H1 (cell line): Measurements from ENCODE around the gene SLC9A5. TPM values are rescaled to one million over a fixed set of nuclear protein-coding genes. Genes with fewer than 3 reads are reported as not detected.

Source experiments
- CTCF ChIA-PET: fragments of 300-600 bp; sonication (Branson Sonifier 250); formaldehyde crosslinking; loops from one replicate; lab custom pipeline; 2021; ENCODE audit not compliant: partially characterized antibody; lab: Charles Lee
- POLR2A ChIA-PET: fragments of 300-600 bp; sonication (Branson Sonifier 250); formaldehyde crosslinking; loops from one replicate; lab custom pipeline; 2021; ENCODE audit warnings: inconsistent platforms; ENCODE audit not compliant: partially characterized antibody; lab: Charles Lee
- DNase-seq, 2 experiments: peaks; one replicate each; pipeline versions ENCODE4 v3.0.0 to v3.0.0-alpha.2; 2010 to 2022; ENCODE audit warnings: low spot score in 2 of 2, low read depth in 1 of 2, mixed read lengths in 1 of 2
- FAIRE-seq: peaks from 2 replicates; lab custom pipeline; 2011; peaks lifted over from hg19 to GRCh38; lab: Jason Lieb, UNC
- H2AFZ ChIP-seq: 2 replicates; pipeline ENCODE4 v1.8.1; 2012; ENCODE audit warnings: low read length, inconsistent platforms
- H2AK5ac ChIP-seq: 2 replicates; pipeline ENCODE4 v1.6.1; 2013; ENCODE audit warnings: low read depth, low read length
- H2BK120ac ChIP-seq: replicated peaks from 2 replicates; pipeline ENCODE3; 2013; ENCODE audit warnings: low read depth, low read length, inconsistent platforms
- H2BK12ac ChIP-seq: 2 replicates; pipeline ENCODE4 v1.6.1; 2013; ENCODE audit warnings: low read depth, low read length
- H2BK15ac ChIP-seq: 2 replicates; pipeline ENCODE4 v1.6.1; 2013; ENCODE audit warnings: low read length
- H2BK20ac ChIP-seq: 2 replicates; pipeline ENCODE4 v1.6.1; 2013; ENCODE audit warnings: low read length
- H2BK5ac ChIP-seq: 2 replicates; pipeline ENCODE4 v1.6.1; 2013; ENCODE audit warnings: low read depth, low read length
- H3K14ac ChIP-seq: 2 replicates; pipeline ENCODE4 v1.6.1; 2013; ENCODE audit warnings: inconsistent platforms; ENCODE audit not compliant: insufficient read length
- H3K18ac ChIP-seq: 2 replicates; pipeline ENCODE4 v1.6.1; 2013; ENCODE audit warnings: low read length; ENCODE audit errors: extremely low read depth
- H3K23ac ChIP-seq: 2 replicates; pipeline ENCODE4 v1.6.1; 2013; ENCODE audit warnings: inconsistent platforms; ENCODE audit not compliant: insufficient read length
- H3K23me2 ChIP-seq: 2 replicates; pipeline ENCODE4 v1.6.1; 2013; ENCODE audit warnings: low read depth, low read length
- H3K27ac ChIP-seq: 2 replicates; pipeline ENCODE4 v1.6.1; 2011; ENCODE audit warnings: low read depth, low read length, inconsistent platforms
- H3K27me3 ChIP-seq, 4 experiments: replicated peaks in 1 of 4; 1 replicate in 1 of 4; 2 replicates in 3 of 4; pipeline versions ENCODE4 v1.6.1 to v1.8.1; 2011 to 2013; ENCODE audit warnings: low read length in 3 of 4, mild to moderate bottlenecking in 3 of 4, inconsistent platforms in 2 of 4, mixed read lengths in 2 of 4, moderate library complexity in 1 of 4; ENCODE audit not compliant: control insufficient read depth in 3 of 4, insufficient read depth in 3 of 4; ENCODE audit errors: extremely low read depth in 1 of 4
- H3K36me3 ChIP-seq, 4 experiments: 2 replicates each; pipeline versions ENCODE4 v1.6.1 to v1.8.1; 2011 to 2013; ENCODE audit warnings: mild to moderate bottlenecking in 4 of 4, low read length in 3 of 4, moderate library complexity in 2 of 4, control low read depth in 1 of 4, inconsistent platforms in 1 of 4; ENCODE audit not compliant: insufficient read depth in 4 of 4, control insufficient read depth in 2 of 4
- H3K4ac ChIP-seq: replicated peaks from 2 replicates; pipeline ENCODE3; 2013; ENCODE audit warnings: low read length, low read depth, mixed read lengths, inconsistent platforms; ENCODE audit not compliant: insufficient read length
- H3K4me1 ChIP-seq, 4 experiments: replicated peaks in 1 of 4; 1 replicate in 1 of 4; 2 replicates in 3 of 4; pipeline versions ENCODE4 v1.6.1 to v1.8.1; 2011 to 2013; ENCODE audit warnings: low read length in 3 of 4, inconsistent platforms in 2 of 4, mixed read lengths in 1 of 4; ENCODE audit not compliant: insufficient read depth in 4 of 4, control insufficient read depth in 3 of 4
- H3K4me2 ChIP-seq, 2 experiments: 2 replicates each; pipeline versions ENCODE4 v1.6.1 to v1.8.1; 2011 to 2013; ENCODE audit warnings: low read depth in 2 of 2, low read length in 2 of 2, control low read depth in 1 of 2, inconsistent platforms in 1 of 2, mild to moderate bottlenecking in 1 of 2; ENCODE audit not compliant: insufficient read depth in 1 of 2
- H3K4me3 ChIP-seq, 4 experiments: fragments of 200-600, 300-600 bp in 1 of 4; sonication (generic), shearing (Covaris generic), sonication (Bioruptor Twin) in 1 of 4; 2 replicates each; pipeline versions ENCODE4 v1.5.1 to v1.8.1; 2011 to 2016; ENCODE audit warnings: low read length in 4 of 4, low read depth in 3 of 4, control low read depth in 2 of 4, inconsistent platforms in 2 of 4, mild to moderate bottlenecking in 2 of 4, mixed read lengths in 1 of 4, moderate library complexity in 1 of 4; ENCODE audit not compliant: insufficient read depth in 2 of 4; ENCODE audit errors: extremely low read depth in 1 of 4
- H3K56ac ChIP-seq: replicated peaks from 2 replicates; pipeline ENCODE3; 2013; ENCODE audit warnings: low read depth, mild to moderate bottlenecking, mixed read lengths, low read length, inconsistent platforms; ENCODE audit not compliant: insufficient read length
- H3K79me1 ChIP-seq: 2 replicates; pipeline ENCODE4 v1.6.1; 2013; ENCODE audit warnings: low read depth, low read length, control low read depth
- H3K79me2 ChIP-seq, 2 experiments: 2 replicates each; pipeline versions ENCODE4 v1.6.1 to v1.8.1; 2012 to 2013; ENCODE audit warnings: low read length in 2 of 2, mild to moderate bottlenecking in 2 of 2, inconsistent platforms in 1 of 2; ENCODE audit not compliant: insufficient read depth in 2 of 2, control insufficient read depth in 1 of 2
- H3K9ac ChIP-seq, 4 experiments: replicated peaks in 1 of 4; 1 replicate in 1 of 4; 2 replicates in 3 of 4; pipeline versions ENCODE4 v1.6.1 to v1.8.1; 2011 to 2013; ENCODE audit warnings: low read depth in 3 of 4, low read length in 3 of 4, control low read depth in 2 of 4, mild to moderate bottlenecking in 2 of 4, moderate library complexity in 2 of 4, inconsistent platforms in 1 of 4; ENCODE audit errors: extremely low read depth in 1 of 4
- H3K9me3 ChIP-seq, 2 experiments: 2 replicates each; pipeline versions ENCODE4 v1.6.1 to v1.8.1; 2012 to 2013; ENCODE audit warnings: mild to moderate bottlenecking in 2 of 2, moderate library complexity in 2 of 2, control low read depth in 1 of 2, inconsistent platforms in 1 of 2, low read depth in 1 of 2, low read length in 1 of 2, mixed read lengths in 1 of 2; ENCODE audit not compliant: insufficient read depth in 2 of 2
- H4K20me1 ChIP-seq, 2 experiments: replicated peaks in 1 of 2; 2 replicates each; pipeline versions ENCODE3 to v1.8.1; 2011 to 2013; ENCODE audit warnings: inconsistent platforms in 2 of 2, low read length in 2 of 2, mild to moderate bottlenecking in 1 of 2; ENCODE audit not compliant: insufficient read depth in 2 of 2, control insufficient read depth in 1 of 2
- H4K5ac ChIP-seq: 2 replicates; pipeline ENCODE4 v1.6.1; 2013; ENCODE audit warnings: low read length, low read depth, mixed read lengths, inconsistent platforms; ENCODE audit not compliant: insufficient read length
- H4K8ac ChIP-seq: 2 replicates; pipeline ENCODE4 v1.8.0; 2013; ENCODE audit warnings: mild to moderate bottlenecking, moderate library complexity, low read length, inconsistent platforms; ENCODE audit not compliant: insufficient read depth; ENCODE audit errors: extremely low read depth
- H4K91ac ChIP-seq: replicated peaks from 2 replicates; pipeline ENCODE3; 2013; ENCODE audit warnings: low read length, mixed read lengths, inconsistent platforms; ENCODE audit not compliant: insufficient read length
- polyA plus RNA-seq, 7 experiments: library from polyadenylated mRNA; depleted of rRNA in 3 of 7; stranded (reverse) in 5 of 7; unstranded in 2 of 7; fragments of >200 nt in 5 of 7; fragments of 200-250 nt in 2 of 7; gene quantifications; 1 replicate in 5 of 7; 2 replicates in 1 of 7; 4 replicates in 1 of 7; pipeline versions ENCODE4 v1.2.1 to v1.2.3, GENCODE V29; 2011 to 2013; ENCODE audit warnings: missing spikeins in 2 of 7, mixed read lengths in 2 of 7
- total RNA-seq: library from RNA; stranded (reverse); fragmentation: NEBNext Ultra II Directional; extraction: Animal tissue kit (Norgen Biotek cat#: 25700); gene quantifications from 2 replicates; pipeline ENCODE4 v1.2.1, GENCODE V29; 2021
- TF ChIP-seq, protein P1 (sequence below): fragments of 300-600 bp; sonication (generic); IDR thresholded peaks from 2 replicates; pipeline ENCODE4 v1.7.1; 2012; ENCODE audit warnings: low read length, moderate library complexity, mild to moderate bottlenecking, inconsistent platforms; ENCODE audit not compliant: insufficient replicate concordance

SLC9A5 gene
- total and polyA plus RNA-seq, 2 of the 8 experiments (the other 6 are each of a cell fraction or from before 2014, with no cell fraction given) = 7.9 to 8.6 TPM

- H3K36me3 ChIP-seq = no peaks in the 10 kb centered on the region
- H4K8ac ChIP-seq = no peak overlapping the region
- H3K9me3 ChIP-seq = no peaks in the 10 kb centered on the region
- H3K23me2 ChIP-seq = no peaks in the 10 kb centered on the region
- H3K56ac ChIP-seq = no peak overlapping the region
- H3K4me2 ChIP-seq = no peak overlapping the region
- H2BK12ac ChIP-seq = no peak overlapping the region
- no peaks in the 10 kb centered on the region for H3K79me2 ChIP-seq
- H3K14ac ChIP-seq = no peak overlapping the region
- H2BK120ac ChIP-seq = no peak overlapping the region
- CTCF ChIA-PET = interaction anchor here (0.5 to 2.5 kb wide), 5 partner anchors 9 to 52 kb away, joined by 3 to 13 read pairs (median 3); no protein-coding TSS in a partner anchor
- H3K4me1 ChIP-seq = no peaks in the 10 kb centered on the region
- H2BK15ac ChIP-seq = no peak overlapping the region
- POLR2A ChIA-PET = interaction anchor here (1.2 kb wide), 1 partner anchor 8 kb away, joined by 3 read pairs; the partner anchor contains the start of genes KCTD19 and LRRC36
- H3K27ac ChIP-seq = no peak overlapping the region
- H2BK5ac ChIP-seq = no peak overlapping the region
- no peak overlapping the region for H4K5ac ChIP-seq
- no peaks in the 10 kb centered on the region; a peak in 2 of 7 replicates for H3K27me3 ChIP-seq
- no peak overlapping the region for H2AK5ac ChIP-seq
- H2AFZ ChIP-seq = no peak overlapping the region
- FAIRE-seq (no peak), DNase-seq (no peak)
- no peak overlapping the region for H3K4me3 ChIP-seq
- H3K18ac ChIP-seq = no peak overlapping the region
- H2BK20ac ChIP-seq = no peak overlapping the region
- H3K79me1 ChIP-seq = no peaks in the 10 kb centered on the region
- H3K9ac ChIP-seq = no peak overlapping the region
- no peak overlapping the region for H4K91ac ChIP-seq
- H3K23ac ChIP-seq = no peak overlapping the region
- no peak overlapping the region for H3K4ac ChIP-seq
- H4K20me1 ChIP-seq = no peaks in the 10 kb centered on the region
- TF ChIP-seq, protein P1, sequence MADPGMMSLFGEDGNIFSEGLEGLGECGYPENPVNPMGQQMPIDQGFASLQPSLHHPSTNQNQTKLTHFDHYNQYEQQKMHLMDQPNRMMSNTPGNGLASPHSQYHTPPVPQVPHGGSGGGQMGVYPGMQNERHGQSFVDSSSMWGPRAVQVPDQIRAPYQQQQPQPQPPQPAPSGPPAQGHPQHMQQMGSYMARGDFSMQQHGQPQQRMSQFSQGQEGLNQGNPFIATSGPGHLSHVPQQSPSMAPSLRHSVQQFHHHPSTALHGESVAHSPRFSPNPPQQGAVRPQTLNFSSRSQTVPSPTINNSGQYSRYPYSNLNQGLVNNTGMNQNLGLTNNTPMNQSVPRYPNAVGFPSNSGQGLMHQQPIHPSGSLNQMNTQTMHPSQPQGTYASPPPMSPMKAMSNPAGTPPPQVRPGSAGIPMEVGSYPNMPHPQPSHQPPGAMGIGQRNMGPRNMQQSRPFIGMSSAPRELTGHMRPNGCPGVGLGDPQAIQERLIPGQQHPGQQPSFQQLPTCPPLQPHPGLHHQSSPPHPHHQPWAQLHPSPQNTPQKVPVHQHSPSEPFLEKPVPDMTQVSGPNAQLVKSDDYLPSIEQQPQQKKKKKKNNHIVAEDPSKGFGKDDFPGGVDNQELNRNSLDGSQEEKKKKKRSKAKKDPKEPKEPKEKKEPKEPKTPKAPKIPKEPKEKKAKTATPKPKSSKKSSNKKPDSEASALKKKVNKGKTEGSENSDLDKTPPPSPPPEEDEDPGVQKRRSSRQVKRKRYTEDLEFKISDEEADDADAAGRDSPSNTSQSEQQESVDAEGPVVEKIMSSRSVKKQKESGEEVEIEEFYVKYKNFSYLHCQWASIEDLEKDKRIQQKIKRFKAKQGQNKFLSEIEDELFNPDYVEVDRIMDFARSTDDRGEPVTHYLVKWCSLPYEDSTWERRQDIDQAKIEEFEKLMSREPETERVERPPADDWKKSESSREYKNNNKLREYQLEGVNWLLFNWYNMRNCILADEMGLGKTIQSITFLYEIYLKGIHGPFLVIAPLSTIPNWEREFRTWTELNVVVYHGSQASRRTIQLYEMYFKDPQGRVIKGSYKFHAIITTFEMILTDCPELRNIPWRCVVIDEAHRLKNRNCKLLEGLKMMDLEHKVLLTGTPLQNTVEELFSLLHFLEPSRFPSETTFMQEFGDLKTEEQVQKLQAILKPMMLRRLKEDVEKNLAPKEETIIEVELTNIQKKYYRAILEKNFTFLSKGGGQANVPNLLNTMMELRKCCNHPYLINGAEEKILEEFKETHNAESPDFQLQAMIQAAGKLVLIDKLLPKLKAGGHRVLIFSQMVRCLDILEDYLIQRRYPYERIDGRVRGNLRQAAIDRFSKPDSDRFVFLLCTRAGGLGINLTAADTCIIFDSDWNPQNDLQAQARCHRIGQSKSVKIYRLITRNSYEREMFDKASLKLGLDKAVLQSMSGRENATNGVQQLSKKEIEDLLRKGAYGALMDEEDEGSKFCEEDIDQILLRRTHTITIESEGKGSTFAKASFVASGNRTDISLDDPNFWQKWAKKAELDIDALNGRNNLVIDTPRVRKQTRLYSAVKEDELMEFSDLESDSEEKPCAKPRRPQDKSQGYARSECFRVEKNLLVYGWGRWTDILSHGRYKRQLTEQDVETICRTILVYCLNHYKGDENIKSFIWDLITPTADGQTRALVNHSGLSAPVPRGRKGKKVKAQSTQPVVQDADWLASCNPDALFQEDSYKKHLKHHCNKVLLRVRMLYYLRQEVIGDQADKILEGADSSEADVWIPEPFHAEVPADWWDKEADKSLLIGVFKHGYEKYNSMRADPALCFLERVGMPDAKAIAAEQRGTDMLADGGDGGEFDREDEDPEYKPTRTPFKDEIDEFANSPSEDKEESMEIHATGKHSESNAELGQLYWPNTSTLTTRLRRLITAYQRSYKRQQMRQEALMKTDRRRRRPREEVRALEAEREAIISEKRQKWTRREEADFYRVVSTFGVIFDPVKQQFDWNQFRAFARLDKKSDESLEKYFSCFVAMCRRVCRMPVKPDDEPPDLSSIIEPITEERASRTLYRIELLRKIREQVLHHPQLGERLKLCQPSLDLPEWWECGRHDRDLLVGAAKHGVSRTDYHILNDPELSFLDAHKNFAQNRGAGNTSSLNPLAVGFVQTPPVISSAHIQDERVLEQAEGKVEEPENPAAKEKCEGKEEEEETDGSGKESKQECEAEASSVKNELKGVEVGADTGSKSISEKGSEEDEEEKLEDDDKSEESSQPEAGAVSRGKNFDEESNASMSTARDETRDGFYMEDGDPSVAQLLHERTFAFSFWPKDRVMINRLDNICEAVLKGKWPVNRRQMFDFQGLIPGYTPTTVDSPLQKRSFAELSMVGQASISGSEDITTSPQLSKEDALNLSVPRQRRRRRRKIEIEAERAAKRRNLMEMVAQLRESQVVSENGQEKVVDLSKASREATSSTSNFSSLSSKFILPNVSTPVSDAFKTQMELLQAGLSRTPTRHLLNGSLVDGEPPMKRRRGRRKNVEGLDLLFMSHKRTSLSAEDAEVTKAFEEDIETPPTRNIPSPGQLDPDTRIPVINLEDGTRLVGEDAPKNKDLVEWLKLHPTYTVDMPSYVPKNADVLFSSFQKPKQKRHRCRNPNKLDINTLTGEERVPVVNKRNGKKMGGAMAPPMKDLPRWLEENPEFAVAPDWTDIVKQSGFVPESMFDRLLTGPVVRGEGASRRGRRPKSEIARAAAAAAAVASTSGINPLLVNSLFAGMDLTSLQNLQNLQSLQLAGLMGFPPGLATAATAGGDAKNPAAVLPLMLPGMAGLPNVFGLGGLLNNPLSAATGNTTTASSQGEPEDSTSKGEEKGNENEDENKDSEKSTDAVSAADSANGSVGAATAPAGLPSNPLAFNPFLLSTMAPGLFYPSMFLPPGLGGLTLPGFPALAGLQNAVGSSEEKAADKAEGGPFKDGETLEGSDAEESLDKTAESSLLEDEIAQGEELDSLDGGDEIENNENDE = no peak
Measured at GRCh38 chr16:67317853-67318252, 69.1 kb downstream of the SLC9A5 start.
